ENCODE data around the gene ABLIM2. TPM values are rescaled to one million over a fixed set of nuclear protein-coding genes. Genes with fewer than 3 reads are reported as not detected.

The ABLIM2 gene
- total and polyA plus RNA-seq, 2 experiments from 2014 or later = 1.5 to 4.3 TPM

- Histone ChIP-seq H3K4me1 (ENCODE audit: insufficient read depth) (no peaks in the 10 kb centered on the region), H3K4me3 (no peak overlapping the region), H2AFZ (no peak overlapping the region), H4K20me1 (replicated peaks; ENCODE audit: insufficient read depth) (no peaks in the 10 kb centered on the region), H3K27me3 (ENCODE audit: insufficient read depth) (no peaks in the 10 kb centered on the region), H3K36me3 (ENCODE audit: insufficient read depth) (no peaks in the 10 kb centered on the region), H3K79me2 (replicated peaks; ENCODE audit: insufficient read depth) (no peaks in the 10 kb centered on the region), H3K27ac (ENCODE audit: low read depth) (no peak overlapping the region), H3K9me2 (ENCODE audit: insufficient read depth) (no peaks in the 10 kb centered on the region), H3F3A (replicated peaks; ENCODE audit: low read depth) (no peaks in the 10 kb centered on the region), H3K4me2 (no peak overlapping the region)
- H3K4me1 Mint-ChIP-seq = peaks cover 13% of the 10 kb centered on the region
- no peak overlapping the region; the same call in 1 of the 2 replicates for H3K27ac Mint-ChIP-seq
- no peak for TF ChIP-seq JUNB (IDR thresholded peaks at IDR 0.05; ENCODE audit: unreplicated experiment)
- H3K4me3 Mint-ChIP-seq = no peak overlapping the region
- ATAC-seq (no peak), DNase-seq (ENCODE audit: low spot score) (no peak)
- no peaks in the 10 kb centered on the region for H3K36me3 Mint-ChIP-seq (ENCODE audit: low read depth)
- H3K27me3 Mint-ChIP-seq (ENCODE audit: insufficient read depth, low read depth, poor library complexity) = peaks cover 11% of the 10 kb centered on the region
- H3K9me3 Mint-ChIP-seq = no peaks in the 10 kb centered on the region
These were observed 138.9 kb downstream of the ABLIM2 start for GRCh38 chr4:8019396-8020365.

GRCh38 chr4:8016527-8016926 is 142.1 kb downstream of the ABLIM2 start:
- H3K79me2 ChIP-seq (replicated peaks; ENCODE audit: insufficient read depth) = no peaks in the 10 kb centered on the region
- no peak overlapping the region for H3K4me3 ChIP-seq
- H3K9me3 Mint-ChIP-seq = no peaks in the 10 kb centered on the region
- no peak overlapping the region for H3K4me2 ChIP-seq
- H3K27me3 Mint-ChIP-seq (ENCODE audit: insufficient read depth, low read depth, poor library complexity) = peaks cover 12% of the 10 kb centered on the region
- no peaks in the 10 kb centered on the region for H3K9me2 ChIP-seq (ENCODE audit: insufficient read depth)
- no peaks in the 10 kb centered on the region for H3K4me1 ChIP-seq (ENCODE audit: insufficient read depth)
- no peaks in the 10 kb centered on the region for H3K27me3 ChIP-seq (ENCODE audit: insufficient read depth)
- no peak overlapping the region for H2AFZ ChIP-seq
- ATAC-seq (no peak), DNase-seq (ENCODE audit: low spot score) (no peak)
- peaks cover 13% of the 10 kb centered on the region for H3K4me1 Mint-ChIP-seq
- no peaks in the 10 kb centered on the region for H3K36me3 ChIP-seq (ENCODE audit: insufficient read depth)
- H3K4me3 Mint-ChIP-seq = no peak overlapping the region
- H3K27ac Mint-ChIP-seq = no peak overlapping the region
- H4K20me1 ChIP-seq (replicated peaks; ENCODE audit: insufficient read depth) = no peaks in the 10 kb centered on the region
- H3F3A ChIP-seq (replicated peaks; ENCODE audit: low read depth) = no peaks in the 10 kb centered on the region
- no peak overlapping the region for H3K27ac ChIP-seq (ENCODE audit: low read depth)
- no peaks in the 10 kb centered on the region for H3K36me3 Mint-ChIP-seq (ENCODE audit: low read depth)
- no peak for TF ChIP-seq REST (IDR thresholded peaks at IDR 0.05; ENCODE audit: unreplicated experiment)
- TF ChIP-seq EZH2phosphoT487 (IDR thresholded peaks at IDR 0.05; ENCODE audit: unreplicated experiment) = no peak
- TF ChIP-seq CREB1 (CRISPR knock-in tag; IDR thresholded peaks at IDR 0.05; ENCODE audit: low read depth) = no peak
- TF ChIP-seq ETS1 (IDR thresholded peaks at IDR 0.05) = no peak
- no peak for TF ChIP-seq JUNB (IDR thresholded peaks at IDR 0.05; ENCODE audit: unreplicated experiment)
- no peak for TF ChIP-seq STAT1 (IDR thresholded peaks at IDR 0.05; ENCODE audit: unreplicated experiment)
- TF ChIP-seq ZNF114 (CRISPR knock-in tag; IDR thresholded peaks at IDR 0.05) = no peak
- TF ChIP-seq CTCF (conservative IDR thresholded peaks at IDR 0.05; ENCODE audit: low read depth in 2 of 2) = no peak
